GM23248 (cell line): ENCODE results near the gene PDCL3.

Experiments used
- EZH2 ChIP-seq: fragments of 200-600 bp; sonication (generic); IDR thresholded peaks from 2 replicates; pipeline ENCODE4 v1.6.1; 2018; ENCODE audit warnings: antibody characterized with exemption, mild to moderate bottlenecking; ENCODE audit not compliant: insufficient read depth, poor library complexity, severe bottlenecking
- EZH2phosphoT487 ChIP-seq: fragments of 200-600 bp; sonication (generic); IDR thresholded peaks from 2 replicates; pipeline ENCODE4 v1.6.1; 2018; ENCODE audit warnings: antibody characterized with exemption, moderate library complexity, mild to moderate bottlenecking, low read depth; ENCODE audit not compliant: insufficient read depth

DNA sequence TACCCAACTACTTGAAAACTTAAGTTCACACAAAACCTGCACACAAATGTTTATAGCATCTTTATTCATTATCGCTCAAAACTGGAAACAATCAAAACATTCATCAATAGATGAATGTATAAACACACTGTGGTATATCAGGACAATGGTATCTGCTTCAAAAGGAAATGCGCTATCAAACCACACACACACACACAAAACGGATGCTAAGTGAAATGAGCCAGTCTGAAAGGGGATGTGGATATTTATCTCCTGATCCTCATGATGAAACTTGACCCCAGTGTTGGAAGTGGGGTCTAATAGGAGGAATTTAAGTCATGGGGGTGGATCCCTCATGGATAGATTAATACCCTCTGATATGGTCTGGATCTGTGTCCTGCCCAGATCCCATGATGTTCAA, 22.0 kb downstream of the PDCL3 start:
- TF ChIP-seq EZH2 (no peak), EZH2phosphoT487 (no peak)
